ENCODE data around the gene PCSK4. TPM values are rescaled to one million over a fixed set of nuclear protein-coding genes. Genes with fewer than 3 reads are reported as not detected.
"Not testable (repeated sequence)": the region's sequence is repeated elsewhere in the genome, so short reads cannot be mapped to it uniquely, and the experiment has no call there.

PCSK4 gene
- total RNA-seq, 2 donors from 2014 or later = 8.4 to 9.4 TPM

DNA sequence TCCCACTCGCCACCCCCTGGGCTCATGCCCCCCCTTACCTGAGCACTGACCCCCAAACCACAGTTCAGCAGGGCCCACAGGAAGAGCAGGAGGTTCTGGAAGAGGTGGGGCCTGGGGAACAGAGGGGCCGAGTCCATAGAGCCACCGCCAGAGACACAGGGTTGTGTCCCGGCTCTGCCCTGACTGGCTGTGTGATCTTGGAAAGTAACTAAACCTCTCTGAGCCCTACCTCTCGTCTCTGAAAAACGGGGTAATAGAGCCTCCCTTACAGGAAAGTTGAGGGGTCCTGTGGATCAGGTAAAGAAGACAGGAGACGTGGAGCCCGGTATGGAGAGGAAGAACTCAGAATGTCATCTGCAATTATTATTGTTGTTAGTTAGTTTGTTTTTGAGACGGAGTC lies 20.7 kb upstream of the PCSK4 start:
- no peak for DNase-seq (ENCODE audit: low spot score in 2 of 2)
- Mint-ChIP-seq H3K9me3 (no peaks in the 10 kb centered on the region), H3K36me3 (no peaks in the 10 kb centered on the region), H3K27ac (no peak overlapping the region)
- ATAC-seq = no peak

DNA sequence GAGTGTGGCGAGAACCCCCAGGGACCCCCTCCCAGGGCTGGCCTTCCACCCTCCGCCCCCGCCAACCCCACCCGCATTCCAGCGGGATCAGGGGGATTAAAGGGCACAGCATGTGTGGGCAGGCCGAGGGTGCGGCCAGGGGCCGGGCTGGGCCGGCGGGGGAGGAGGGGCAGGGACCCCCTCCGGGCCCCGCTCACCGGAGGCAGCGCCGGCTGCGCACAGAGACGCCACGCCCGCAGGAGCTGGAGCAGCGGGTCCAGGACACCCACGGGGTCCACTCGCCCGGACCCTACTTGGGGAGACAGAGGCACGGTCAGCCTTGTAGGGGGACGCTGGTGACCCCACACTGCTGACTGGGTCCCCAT lies 20.3 kb upstream of the PCSK4 start:
- no peaks in the 10 kb centered on the region for H3K9me3 Mint-ChIP-seq
- ATAC-seq = no peak
- H3K27ac Mint-ChIP-seq = no peak overlapping the region
- no peaks in the 10 kb centered on the region for H3K36me3 Mint-ChIP-seq
- DNase-seq (ENCODE audit: low spot score in 2 of 2) = no peak

DNA sequence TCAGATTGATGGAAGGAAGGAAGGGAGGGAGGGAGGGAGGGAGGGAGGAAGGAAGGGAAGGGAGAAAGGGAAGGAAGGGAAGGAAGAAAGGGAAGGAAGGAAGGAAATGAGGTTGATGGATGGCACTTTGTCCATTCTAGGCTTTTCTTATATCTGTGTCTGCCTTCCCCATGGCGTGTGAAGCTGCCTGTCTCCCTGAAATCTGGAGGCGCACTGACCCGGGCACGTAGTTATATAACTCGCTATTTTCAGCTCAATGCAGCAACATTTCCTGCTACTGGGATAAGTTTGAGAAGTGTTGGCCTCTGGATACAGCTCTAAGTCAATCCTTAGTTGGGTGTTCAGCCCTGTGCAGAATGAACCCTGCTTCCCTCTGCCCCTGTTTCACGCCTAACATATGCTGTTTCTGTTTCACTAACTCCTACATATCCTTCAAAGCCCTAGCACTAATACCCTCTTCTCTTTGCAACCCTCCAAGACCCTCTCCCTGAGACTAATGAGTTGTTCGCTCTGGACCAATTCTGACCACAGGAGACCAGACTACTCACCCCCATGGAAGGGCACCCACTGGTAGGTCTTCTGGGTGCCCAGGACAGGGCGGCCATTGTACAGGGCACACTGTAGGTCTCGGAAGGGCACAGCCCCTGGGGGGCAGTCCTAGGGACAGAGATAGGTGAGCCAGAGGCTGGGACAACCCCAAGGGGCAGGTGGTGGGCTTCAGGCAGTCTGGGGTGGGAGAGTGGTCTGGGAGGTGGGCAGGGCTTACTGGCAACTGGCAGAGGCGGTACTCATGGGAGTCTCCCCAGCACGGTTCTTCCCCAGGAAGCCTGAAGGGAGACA lies 19.7 kb upstream of the PCSK4 start:
- Mint-ChIP-seq H3K36me3 (no peaks in the 10 kb centered on the region), H3K9me3 (no peaks in the 10 kb centered on the region), H3K27ac (no peak overlapping the region)
- no peak for ATAC-seq
- no peak for DNase-seq (ENCODE audit: low spot score in 2 of 2)

DNA sequence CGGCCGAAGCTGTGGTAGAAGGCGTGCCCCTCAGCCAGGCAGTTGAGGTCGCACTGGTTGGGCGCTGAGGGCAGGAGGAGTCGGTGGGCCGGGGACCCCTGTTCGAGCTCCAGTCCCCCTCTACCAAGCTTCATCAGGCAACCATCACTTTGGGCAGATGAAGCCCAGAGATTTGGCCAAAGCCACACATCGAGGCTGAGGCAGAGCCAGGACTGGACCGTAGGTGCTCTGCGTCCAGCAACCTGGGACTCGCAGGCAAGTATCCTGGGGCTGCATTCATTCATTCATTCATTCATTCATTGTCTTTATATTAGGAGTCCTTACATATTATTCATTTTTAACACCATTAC lies 18.3 kb upstream of the PCSK4 start:
- H3K27ac Mint-ChIP-seq = peak overlapping the region in 1 of 2 donors; percentile 36
- DNase-seq (ENCODE audit: low spot score in 2 of 2) (no peak), ATAC-seq (no peak)

DNA sequence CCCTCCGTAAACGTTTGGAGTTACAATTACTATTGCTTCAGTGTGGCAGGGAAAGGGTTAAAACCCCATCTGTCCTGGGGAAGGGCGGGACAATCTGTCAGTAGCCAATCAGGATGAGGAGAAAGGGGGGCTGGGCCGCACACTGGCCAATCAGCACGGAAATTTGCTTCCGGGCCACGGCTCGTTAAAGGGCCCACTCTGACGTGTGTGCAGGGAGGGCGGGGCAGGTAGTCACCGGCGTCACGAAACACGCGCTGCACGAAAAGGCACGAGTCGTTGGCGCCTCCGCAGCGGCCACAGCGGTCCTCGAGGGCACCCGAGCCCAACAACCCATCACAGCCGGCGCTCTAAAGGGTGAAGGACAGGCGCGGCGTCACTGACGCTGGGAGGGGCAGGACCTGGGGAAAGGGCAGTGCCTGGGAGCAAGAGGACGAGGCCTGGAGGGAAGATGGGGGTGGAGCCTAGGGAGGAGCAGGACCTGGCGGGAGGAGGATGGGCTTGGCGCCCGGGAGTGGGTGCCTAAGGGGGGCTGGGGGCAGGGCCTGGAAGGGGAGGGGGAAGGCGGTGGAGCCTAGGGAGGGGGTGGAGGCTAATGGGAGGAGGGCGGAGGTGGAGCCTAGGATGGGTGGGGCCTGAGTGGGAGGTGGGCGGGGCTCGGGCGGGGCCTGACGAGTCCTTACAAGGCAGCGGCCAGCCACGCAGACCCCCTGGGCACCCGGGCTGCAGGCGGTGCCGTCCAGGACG lies 17.8 kb upstream of the PCSK4 start:
- DNase-seq (ENCODE audit: low spot score in 2 of 2) (peak; percentile 85 to 86), ATAC-seq (peak; percentile 84 to 92)
- no peaks in the 10 kb centered on the region for H3K9me3 Mint-ChIP-seq
- no peaks in the 10 kb centered on the region for H3K36me3 Mint-ChIP-seq
- H3K27ac Mint-ChIP-seq = peak overlapping the region; percentile 32 to 36

More for the DNA sequence above, 18.3 kb upstream of the PCSK4 start:
- Mint-ChIP-seq H3K9me3 (no peaks in the 10 kb centered on the region), H3K36me3 (no peaks in the 10 kb centered on the region)

DNA sequence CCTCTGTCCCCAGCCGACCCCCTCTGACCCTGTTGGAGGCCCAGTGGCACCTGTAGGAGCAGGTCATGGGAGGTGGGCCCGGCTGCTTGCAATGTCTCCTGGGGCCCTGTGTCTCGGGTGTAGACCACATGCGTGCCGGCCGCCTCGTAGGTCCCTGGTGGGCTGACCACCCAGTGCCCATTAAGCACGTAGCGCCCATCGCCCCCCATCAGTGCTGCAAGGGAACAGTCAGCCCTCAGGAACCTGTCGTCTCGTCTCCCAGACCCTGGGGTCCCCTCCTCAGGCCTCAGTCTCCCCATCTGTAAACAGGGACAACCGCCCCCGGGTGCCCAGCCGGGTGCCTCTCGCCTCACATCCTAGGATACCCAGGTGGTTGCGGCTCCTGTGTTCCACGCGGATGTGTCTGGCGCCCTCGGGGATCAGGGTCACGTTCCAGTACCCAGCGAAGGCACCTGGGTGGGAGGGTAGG lies 17.1 kb upstream of the PCSK4 start:
- DNase-seq (ENCODE audit: low spot score in 2 of 2) (no peak), ATAC-seq (no peak)
- Mint-ChIP-seq H3K36me3 (no peaks in the 10 kb centered on the region), H3K27ac (no peak overlapping the region), H3K9me3 (no peaks in the 10 kb centered on the region)

DNA sequence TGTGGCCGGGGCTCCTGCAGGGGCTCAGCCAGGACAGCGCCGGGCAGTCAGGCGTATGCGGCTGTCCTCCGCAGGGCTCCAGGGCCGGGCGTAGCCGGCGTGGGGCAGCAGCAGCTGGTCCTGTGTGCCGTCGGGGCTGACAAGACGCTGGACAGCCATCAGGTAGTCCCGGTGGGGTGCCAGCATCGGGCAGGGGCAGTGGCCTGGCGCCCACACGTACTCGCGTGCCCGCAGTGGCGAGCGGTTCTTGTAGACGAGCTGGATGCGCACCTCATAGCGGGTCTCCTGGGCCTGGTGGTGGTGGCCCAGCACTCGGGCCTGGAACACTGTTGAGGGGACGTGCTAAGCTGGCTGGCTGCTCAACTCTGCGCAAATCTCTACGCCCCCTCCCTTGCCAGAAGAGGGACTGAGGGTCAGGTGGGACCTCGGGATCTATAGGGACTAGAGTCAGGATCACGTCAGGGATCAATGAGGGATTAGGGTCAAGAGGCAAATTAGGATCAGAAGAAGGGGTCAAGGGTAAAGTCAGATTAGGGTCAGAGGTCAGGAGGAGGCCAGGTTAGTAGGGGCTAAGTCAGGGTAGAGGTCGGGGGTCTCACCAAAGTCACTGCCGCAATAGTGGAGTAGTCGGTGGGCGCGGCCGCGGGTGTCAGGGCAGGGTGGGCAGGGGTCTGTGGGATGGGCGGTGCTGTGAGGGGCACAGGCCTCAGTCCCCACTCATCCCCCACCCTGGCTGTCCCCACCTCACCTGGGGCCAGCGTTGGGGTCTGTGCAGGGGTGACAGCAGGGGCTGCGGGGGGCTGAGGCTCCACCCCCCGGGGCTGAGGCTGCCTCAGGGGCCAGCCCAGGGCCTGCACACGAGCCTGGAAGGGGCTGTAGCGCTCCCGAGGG lies 16.1 kb upstream of the PCSK4 start:
- ATAC-seq = no peak
- DNase-seq (ENCODE audit: low spot score in 2 of 2) = no peak
- Mint-ChIP-seq H3K9me3 (no peaks in the 10 kb centered on the region), H3K27ac (no peak overlapping the region), H3K36me3 (no peaks in the 10 kb centered on the region)

DNA sequence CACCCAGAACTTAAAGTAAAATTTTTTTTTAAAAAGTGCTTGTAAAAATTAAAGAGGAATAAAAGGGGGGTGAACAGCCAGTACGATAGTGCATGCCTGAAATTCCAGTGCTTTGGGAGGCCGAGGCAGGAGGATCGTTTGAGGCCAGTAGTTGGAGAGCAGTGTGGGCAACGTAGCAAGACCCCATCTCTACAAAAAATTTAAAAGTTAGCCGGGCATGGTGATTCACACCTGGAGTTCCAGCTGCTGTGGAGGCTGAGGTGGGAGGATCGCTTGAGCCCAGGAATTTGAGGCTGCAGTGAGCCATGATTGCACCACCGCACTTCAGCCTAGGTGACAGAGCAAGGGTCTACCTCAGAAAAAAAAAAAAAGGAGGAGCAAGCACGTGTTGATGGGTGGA lies 14.9 kb upstream of the PCSK4 start:
- DNase-seq (ENCODE audit: low spot score in 2 of 2) = no peak

DNA sequence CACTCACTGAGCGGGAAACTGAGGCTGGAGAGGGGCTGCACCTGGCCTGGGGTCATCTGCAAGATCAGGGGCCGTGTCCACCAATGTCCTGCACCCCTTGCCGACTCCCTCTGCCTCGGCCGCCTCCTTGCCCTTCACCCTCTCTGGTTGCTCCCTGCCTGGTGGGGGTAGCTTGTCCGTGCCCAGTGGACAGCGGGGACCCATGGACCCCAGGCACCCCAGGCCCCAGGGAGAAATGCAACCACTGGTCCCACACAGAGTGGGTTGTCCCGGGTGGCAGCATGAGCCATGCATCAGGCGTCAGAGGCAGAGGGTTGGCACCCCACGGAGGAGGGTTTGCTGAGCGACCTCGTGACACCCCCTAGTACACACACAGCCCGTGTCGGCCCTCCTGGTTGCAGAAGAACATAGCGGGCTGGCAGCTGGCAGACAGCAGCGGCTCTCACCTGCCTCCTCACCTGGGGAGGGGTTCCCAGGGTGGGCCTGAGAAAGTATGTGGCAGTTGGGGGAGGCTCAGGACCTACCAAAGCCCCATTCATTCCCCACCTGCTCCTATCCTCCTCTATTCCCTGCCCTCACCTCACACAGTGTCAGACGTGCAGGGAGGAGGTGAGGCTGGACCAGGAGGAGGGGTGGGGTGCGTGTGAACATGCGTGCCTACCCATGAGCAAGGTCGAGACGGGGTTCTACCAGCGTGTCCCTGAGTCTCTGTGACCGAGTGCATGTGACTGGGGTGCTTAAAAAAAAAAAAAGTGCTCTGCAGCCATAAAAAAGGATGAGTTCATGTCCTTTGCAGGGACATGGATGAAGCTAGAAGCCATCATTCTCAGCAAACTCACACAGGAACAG lies 14.0 kb upstream of the PCSK4 start:
- H3K27ac Mint-ChIP-seq = no peak overlapping the region
- H3K9me3 Mint-ChIP-seq = no peaks in the 10 kb centered on the region
- no peaks in the 10 kb centered on the region for H3K36me3 Mint-ChIP-seq
- no peak for ATAC-seq
- DNase-seq (ENCODE audit: low spot score in 2 of 2) = no peak

More for the DNA sequence above, 14.9 kb upstream of the PCSK4 start:
- Mint-ChIP-seq H3K9me3 (no peaks in the 10 kb centered on the region), H3K36me3 (no peaks in the 10 kb centered on the region), H3K27ac (no peak overlapping the region)
- no peak for ATAC-seq

DNA sequence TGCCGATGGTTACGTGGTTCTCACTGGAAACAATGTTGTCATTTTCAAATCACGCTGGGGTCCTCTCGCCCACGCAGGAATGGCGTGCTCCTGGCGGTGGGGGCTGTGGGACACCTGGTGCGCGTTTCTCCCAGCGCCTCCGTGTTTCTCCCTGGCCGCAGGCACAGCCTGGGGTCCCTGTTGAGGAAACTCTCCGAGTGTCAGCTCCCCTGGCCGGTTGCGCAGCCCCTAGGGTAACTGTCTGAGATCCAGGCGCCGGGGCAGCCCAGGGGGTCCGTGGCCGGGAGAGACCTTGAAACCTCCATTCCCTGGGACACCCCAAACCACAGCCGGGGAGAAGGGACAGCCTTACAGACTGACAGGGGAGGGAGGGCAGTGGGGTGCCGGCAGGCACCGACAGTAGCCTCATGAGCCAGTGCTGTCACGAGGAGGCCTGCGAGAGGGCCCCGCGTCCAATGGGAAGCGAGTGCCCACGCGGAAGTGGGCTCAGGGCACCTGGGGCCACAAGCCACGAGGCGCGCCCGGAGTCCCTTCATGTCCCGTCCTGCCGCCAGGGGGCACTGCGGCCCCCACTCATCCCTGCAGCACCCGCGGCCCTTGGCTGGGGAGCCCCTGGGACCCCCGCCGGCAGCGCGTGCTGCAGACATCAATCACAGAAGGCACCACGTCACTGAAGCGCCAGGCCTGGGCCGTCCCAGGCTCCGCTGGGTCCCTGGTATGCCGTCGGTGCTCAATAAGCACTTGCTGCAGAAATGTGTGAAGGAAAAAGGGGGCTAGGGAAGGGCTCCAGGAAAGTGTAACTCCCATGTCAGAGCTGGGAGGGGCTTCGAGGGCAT lies 13.2 kb upstream of the PCSK4 start:
- peak; percentile 71 to 84 for DNase-seq (ENCODE audit: low spot score in 2 of 2)
- H3K27ac Mint-ChIP-seq = no peak overlapping the region
- peak; percentile 50 to 60 for ATAC-seq
- H3K9me3 Mint-ChIP-seq = no peaks in the 10 kb centered on the region
- H3K36me3 Mint-ChIP-seq = no peaks in the 10 kb centered on the region

DNA sequence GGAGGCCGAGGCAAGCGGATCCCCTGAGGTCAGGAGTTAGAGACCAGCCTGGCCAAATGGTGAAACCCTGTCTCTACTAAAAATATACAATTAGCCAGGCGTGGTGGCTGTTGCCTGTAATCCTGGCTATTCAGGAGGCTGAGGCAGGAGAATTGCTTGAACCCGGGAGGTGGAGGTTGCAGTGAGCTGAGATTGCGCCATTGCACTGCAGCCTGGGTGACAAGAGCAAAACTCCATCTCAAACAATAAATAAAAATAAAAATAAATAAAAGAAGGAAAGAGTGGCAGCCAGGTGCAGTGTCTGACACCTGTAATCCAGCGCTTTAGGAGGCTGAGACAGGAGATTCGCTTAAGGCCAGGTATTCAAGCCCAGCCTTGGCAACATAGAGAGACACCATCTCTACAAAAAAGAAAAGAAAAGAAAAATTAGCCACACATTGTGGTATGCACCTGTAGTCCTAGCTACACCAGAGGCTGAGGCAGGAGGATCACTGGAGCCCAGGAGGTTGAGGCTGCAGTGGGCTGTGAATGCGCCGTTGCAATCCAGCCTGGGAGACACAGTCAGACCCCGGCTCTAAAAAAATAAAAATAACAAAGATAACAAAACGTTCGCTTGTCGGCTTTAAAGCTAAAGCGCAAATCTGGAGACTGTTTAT lies 12.4 kb upstream of the PCSK4 start:
- Mint-ChIP-seq H3K27ac (no peak overlapping the region), H3K9me3 (no peaks in the 10 kb centered on the region), H3K36me3 (no peaks in the 10 kb centered on the region)
- no peak for DNase-seq (ENCODE audit: low spot score in 2 of 2)
- no peak for ATAC-seq

DNA sequence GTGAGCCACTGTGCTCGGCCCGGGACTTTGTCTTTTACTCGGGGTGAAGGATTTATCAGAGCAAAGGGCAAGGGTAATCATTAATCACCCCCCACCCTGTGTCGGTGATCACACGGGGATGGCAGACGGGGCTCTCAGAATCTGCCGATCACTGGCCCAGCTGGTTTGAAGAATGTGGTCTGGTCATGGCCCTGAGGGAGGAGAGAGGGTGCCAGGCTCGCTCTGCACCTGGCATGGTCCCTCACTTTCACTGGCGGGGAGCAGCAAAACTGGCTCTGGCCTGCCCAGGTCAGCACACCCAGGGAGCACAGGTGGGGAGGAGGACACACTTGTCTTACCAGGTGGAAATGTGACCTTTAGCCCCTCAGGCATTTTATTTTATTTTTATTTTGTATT lies 11.0 kb upstream of the PCSK4 start:
- ATAC-seq (no peak), DNase-seq (ENCODE audit: low spot score in 2 of 2) (no peak)
- H3K36me3 Mint-ChIP-seq = no peaks in the 10 kb centered on the region
- no peak overlapping the region for H3K27ac Mint-ChIP-seq
- H3K9me3 Mint-ChIP-seq = no peaks in the 10 kb centered on the region

DNA sequence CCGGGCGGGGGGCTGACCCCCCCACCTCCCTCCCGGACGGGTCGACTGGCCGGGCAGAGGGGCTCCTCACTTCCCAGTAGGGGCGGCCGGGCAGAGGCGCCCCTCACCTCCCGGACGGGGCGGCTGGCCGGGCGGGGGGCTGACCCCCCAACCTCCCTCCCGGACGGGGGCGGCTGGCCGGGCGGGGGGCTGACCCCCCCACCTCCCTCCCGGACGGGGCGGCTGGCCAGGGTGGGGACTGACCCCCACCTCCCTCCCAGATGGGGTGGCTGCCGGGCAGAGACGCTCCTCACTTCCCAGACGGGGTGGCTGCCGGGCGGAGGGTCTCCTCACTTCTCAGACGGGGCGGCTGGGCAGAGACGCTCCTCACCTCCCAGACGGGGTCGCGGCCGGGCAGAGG lies 9.1 kb upstream of the PCSK4 start:
- not testable (repeated sequence) for DNase-seq (ENCODE audit: low spot score in 2 of 2); H3K36me3 Mint-ChIP-seq; H3K27ac Mint-ChIP-seq; ATAC-seq; H3K9me3 Mint-ChIP-seq

DNA sequence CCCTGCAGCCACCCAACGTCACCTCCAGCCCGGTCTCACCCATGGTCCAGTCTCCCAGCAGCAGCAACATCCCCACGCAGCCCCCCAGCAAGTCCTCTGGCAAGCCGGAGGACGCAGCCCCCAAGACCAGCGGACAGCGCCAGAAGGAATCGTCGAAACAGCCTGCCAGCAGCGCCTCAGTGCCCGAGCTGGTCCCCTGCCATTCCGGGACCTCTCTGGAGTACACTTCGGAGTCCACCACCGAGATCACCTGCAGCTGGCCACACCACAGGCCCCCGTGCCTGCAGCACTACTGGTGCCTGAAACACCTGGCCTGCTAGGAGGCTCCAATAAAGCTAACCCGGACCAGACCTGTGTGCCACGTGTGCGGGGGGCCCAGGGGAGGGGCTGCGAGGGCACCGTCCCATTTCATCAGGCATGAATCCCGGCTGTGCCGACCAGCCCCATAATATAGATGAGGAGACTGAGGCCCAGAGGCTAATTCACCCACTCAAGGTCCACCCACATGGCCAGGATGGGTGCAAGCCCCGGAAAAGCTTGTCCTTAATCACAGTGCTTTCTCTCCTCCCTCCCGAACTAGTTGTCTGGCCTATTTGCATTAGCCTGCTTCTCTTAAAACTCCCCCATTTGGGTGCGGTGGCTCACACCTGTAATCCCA lies 7.6 kb upstream of the PCSK4 start:
- H3K36me3 Mint-ChIP-seq = no peaks in the 10 kb centered on the region
- H3K27ac Mint-ChIP-seq = no peak overlapping the region
- DNase-seq (ENCODE audit: low spot score in 2 of 2) (no peak), ATAC-seq (no peak)
- no peaks in the 10 kb centered on the region for H3K9me3 Mint-ChIP-seq

Data from activated naive CD4-positive, alpha-beta T cell treated with anti-CD3 and anti-CD28 coated beads, Interleukin-2, amount 50 U/mL, for 72 hours (primary cell).